SK-N-SH treated with all-trans-retinoic acid at 6 μM for 48 hours (cell line): ENCODE results near the gene TDRD6.

Source experiments
- ATAC-seq: fragments of 200-7000 bp; cut with Tn5 transposase; 3 replicates; pipeline ENCODE4 v1.9.1; 2020; ENCODE audit warnings: mild to moderate bottlenecking, moderate library complexity
- ARNTL ChIP-seq: fragments of 450-650 bp; formaldehyde crosslinking; IDR thresholded peaks from 2 replicates; pipeline ENCODE4 v1.5.0; 2020; ENCODE audit warnings: low read depth, mild to moderate bottlenecking, moderate library complexity, borderline replicate concordance
- BACH2 ChIP-seq: fragments of 250-450 bp; sonication (Bioruptor Pico); IDR thresholded peaks from 2 replicates; pipeline ENCODE4 v1.9.0; 2021; ENCODE audit warnings: mild to moderate bottlenecking, borderline replicate concordance
- CREB5 ChIP-seq: fragments of 250-450 bp; sonication (Bioruptor Pico); IDR thresholded peaks from 2 replicates; pipeline ENCODE4 v1.5.1; 2020; ENCODE audit warnings: low read depth, mild to moderate bottlenecking, moderate library complexity
- CSDC2 ChIP-seq: fragments of 250-450 bp; sonication (Bioruptor Pico); IDR thresholded peaks from 2 replicates; pipeline ENCODE4 v1.5.0; 2020; ENCODE audit warnings: mild to moderate bottlenecking, moderate library complexity
- CSRNP3 ChIP-seq: fragments of 250-450 bp; sonication (Bioruptor Pico); IDR thresholded peaks from 2 replicates; pipeline ENCODE4 v1.5.1; 2021; ENCODE audit warnings: mild to moderate bottlenecking, moderate library complexity
- ESRRG ChIP-seq: fragments of 250-450 bp; sonication (Bioruptor Pico); IDR thresholded peaks from 2 replicates; pipeline ENCODE4 v1.6.1; 2021; ENCODE audit warnings: mild to moderate bottlenecking
- GLIS3 ChIP-seq: fragments of 250-450 bp; sonication (Bioruptor Pico); IDR thresholded peaks from 2 replicates; pipeline ENCODE4 v1.5.0; 2020; ENCODE audit warnings: mild to moderate bottlenecking, moderate library complexity
- ISL1 ChIP-seq: fragments of 250-450 bp; sonication (Bioruptor Pico); IDR thresholded peaks from 2 replicates; pipeline ENCODE4 v2.1.2; 2022; ENCODE audit warnings: mild to moderate bottlenecking, moderate library complexity
- OSR1 ChIP-seq: fragments of 250-450 bp; sonication (Bioruptor Pico); IDR thresholded peaks from 2 replicates; pipeline ENCODE4 v1.8.0; 2022; ENCODE audit warnings: moderate library complexity, mild to moderate bottlenecking, inconsistent platforms
- PATZ1 ChIP-seq: fragments of 250-450 bp; sonication (Bioruptor Pico); IDR thresholded peaks from 2 replicates; pipeline ENCODE4 v1.8.0; 2020; ENCODE audit warnings: mild to moderate bottlenecking, moderate library complexity, borderline replicate concordance
- POU6F1 ChIP-seq: fragments of 250-450 bp; sonication (Bioruptor Pico); IDR thresholded peaks from 2 replicates; pipeline ENCODE4 v1.8.0; 2021; ENCODE audit warnings: low read depth, mild to moderate bottlenecking, moderate library complexity, borderline replicate concordance
- PPARA ChIP-seq: fragments of 250-450 bp; sonication (Bioruptor Pico); IDR thresholded peaks from 2 replicates; pipeline ENCODE4 v1.5.0; 2020; ENCODE audit warnings: mild to moderate bottlenecking, borderline replicate concordance
- RARB ChIP-seq: fragments of 250-450 bp; sonication (Bioruptor Pico); IDR thresholded peaks from 2 replicates; pipeline ENCODE4 v1.8.0; 2021; ENCODE audit warnings: mild to moderate bottlenecking, moderate library complexity
- SNAI2 ChIP-seq: fragments of 250-450 bp; sonication (Bioruptor Pico); IDR thresholded peaks from 2 replicates; pipeline ENCODE4 v1.5.0; 2020; ENCODE audit warnings: mild to moderate bottlenecking, moderate library complexity
- TCF4 ChIP-seq: fragments of 250-450 bp; sonication (Bioruptor Pico); IDR thresholded peaks from 2 replicates; pipeline ENCODE4 v1.8.0; 2021; ENCODE audit warnings: mild to moderate bottlenecking, moderate library complexity, borderline replicate concordance
- TOX ChIP-seq: fragments of 250-450 bp; sonication (Bioruptor Pico); IDR thresholded peaks from 2 replicates; pipeline ENCODE4 v1.8.0; 2021; ENCODE audit warnings: mild to moderate bottlenecking, moderate library complexity, borderline replicate concordance
- TSHZ2 ChIP-seq: fragments of 250-450 bp; sonication (Bioruptor Pico); IDR thresholded peaks from 2 replicates; pipeline ENCODE4 v1.5.0; 2020; ENCODE audit warnings: mild to moderate bottlenecking, moderate library complexity
- ZC3H10 ChIP-seq: fragments of 250-450 bp; sonication (Bioruptor Pico); IDR thresholded peaks from 2 replicates; pipeline ENCODE4 v1.5.1; 2021; ENCODE audit warnings: mild to moderate bottlenecking, moderate library complexity
- ZFP30 ChIP-seq: fragments of 450-650 bp; formaldehyde crosslinking; IDR thresholded peaks from 2 replicates; pipeline ENCODE4 v1.5.0; 2022; ENCODE audit warnings: mild to moderate bottlenecking, moderate library complexity
- ZNF565 ChIP-seq: fragments of 450-650 bp; formaldehyde crosslinking; conservative IDR thresholded peaks from 2 replicates; pipeline ENCODE4 v1.5.0; 2020; ENCODE audit warnings: low read depth, mild to moderate bottlenecking, moderate library complexity
- ZNF70 ChIP-seq: fragments of 450-650 bp; formaldehyde crosslinking; IDR thresholded peaks from 2 replicates; pipeline ENCODE4 v1.5.0; 2020; ENCODE audit warnings: mild to moderate bottlenecking, moderate library complexity
- ZNF8 ChIP-seq: fragments of 450-650 bp; formaldehyde crosslinking; IDR thresholded peaks from 2 replicates; pipeline ENCODE4 v1.5.0; 2020; ENCODE audit warnings: mild to moderate bottlenecking, moderate library complexity

The TDRD6 gene

GRCh38 chr6:46729787-46730326 lies 42.2 kb downstream of the TDRD6 start:
- no peak for ATAC-seq
- TF ChIP-seq ZNF8 (CRISPR knock-in tag) (no peak), POU6F1 (CRISPR knock-in tag) (no peak), ESRRG (CRISPR knock-in tag) (no peak), CREB5 (CRISPR knock-in tag) (no peak), TCF4 (no peak), PATZ1 (no peak), ZNF70 (no peak), RARB (no peak), CSDC2 (CRISPR knock-in tag) (no peak), TSHZ2 (CRISPR knock-in tag) (no peak), SNAI2 (CRISPR knock-in tag) (no peak), BACH2 (no peak), TOX (no peak), GLIS3 (CRISPR knock-in tag) (no peak)

GRCh38 chr6:46730921-46731461 lies 43.3 kb downstream of the TDRD6 start:
- no peak for TF ChIP-seq CSDC2 (CRISPR knock-in tag)
- no peak for TF ChIP-seq SNAI2 (CRISPR knock-in tag)
- no peak for TF ChIP-seq ESRRG (CRISPR knock-in tag)
- TF ChIP-seq ZC3H10 (CRISPR knock-in tag): no peak
- TF ChIP-seq POU6F1 (CRISPR knock-in tag): no peak
- no peak for TF ChIP-seq OSR1 (CRISPR knock-in tag)
- TF ChIP-seq ZNF70: no peak
- no peak for ATAC-seq

- no peak for TF ChIP-seq ZNF70
- TF ChIP-seq CSDC2 (CRISPR knock-in tag): no peak
- TF ChIP-seq PPARA (CRISPR knock-in tag): no peak
- no peak for TF ChIP-seq OSR1 (CRISPR knock-in tag)
- no peak for TF ChIP-seq ZNF565 (CRISPR knock-in tag)
- no peak for TF ChIP-seq ZNF8 (CRISPR knock-in tag)
- TF ChIP-seq CREB5 (CRISPR knock-in tag): no peak
- no peak for TF ChIP-seq CSRNP3
- TF ChIP-seq SNAI2 (CRISPR knock-in tag): no peak
- TF ChIP-seq TCF4: no peak
- TF ChIP-seq TOX: no peak
- TF ChIP-seq ESRRG (CRISPR knock-in tag): no peak
- TF ChIP-seq ARNTL (CRISPR knock-in tag): no peak
- TF ChIP-seq POU6F1 (CRISPR knock-in tag): no peak
- no peak for TF ChIP-seq ISL1 (CRISPR knock-in tag)
- no peak for TF ChIP-seq ZFP30 (CRISPR knock-in tag)
- ATAC-seq: no peak
Measured at GRCh38 chr6:46733341-46733801, 45.7 kb downstream of the TDRD6 start.
